Kidney (tissue), 14 donors: ENCODE measurements around the gene IGSF9. TPM values are rescaled to one million over a fixed set of nuclear protein-coding genes. Genes with fewer than 3 reads are reported as not detected.

Experiments
- DNase-seq, 5 donors: peaks; one replicate each; pipeline ENCODE4 v3.0.0-alpha.2; 2013 to 2020
- FAIRE-seq: peaks from 2 replicates; lab custom pipeline; 2012; peaks lifted over from hg19 to GRCh38; lab: Jason Lieb, UNC
- H3K27ac ChIP-seq, 2 donors: one replicate each; pipeline ENCODE4 v1.7.0; 2013; ENCODE audit warnings: low read depth in 2 of 2, low read length in 2 of 2, inconsistent platforms in 1 of 2
- H3K27me3 ChIP-seq: one replicate; pipeline ENCODE4 v1.7.1; 2013; ENCODE audit warnings: low read length, inconsistent platforms; ENCODE audit not compliant: control insufficient read depth, insufficient read depth
- H3K36me3 ChIP-seq, 3 donors: one replicate each; pipeline versions ENCODE4 v1.7.0 to v1.7.1; 2013; ENCODE audit warnings: low read length in 3 of 3, control low read depth in 1 of 3, inconsistent platforms in 1 of 3; ENCODE audit not compliant: insufficient read depth in 3 of 3, control insufficient read depth in 2 of 3
- H3K4me1 ChIP-seq, 3 donors: one replicate each; pipeline versions ENCODE4 v1.7.0 to v1.7.1; 2013; ENCODE audit warnings: low read length in 3 of 3, inconsistent platforms in 1 of 3, low read depth in 1 of 3; ENCODE audit not compliant: control insufficient read depth in 2 of 3, insufficient read depth in 2 of 3
- H3K4me3 ChIP-seq, 3 donors: one replicate each; pipeline versions ENCODE4 v1.7.0 to v1.8.1; 2013; ENCODE audit warnings: low read length in 3 of 3, control low read depth in 1 of 3, inconsistent platforms in 1 of 3
- H3K9ac ChIP-seq, 3 donors: one replicate each; pipeline versions ENCODE4 v1.7.0 to v1.7.1; 2013; ENCODE audit warnings: low read length in 3 of 3, control low read depth in 1 of 3, inconsistent platforms in 1 of 3
- H3K9me3 ChIP-seq, 3 donors: one replicate each; pipeline versions ENCODE4 v1.7.0 to v1.7.1; 2013; ENCODE audit warnings: low read length in 3 of 3, control low read depth in 1 of 3, inconsistent platforms in 1 of 3; ENCODE audit not compliant: control insufficient read depth in 2 of 3, insufficient read depth in 1 of 3
- intact Hi-C: fragments of 100-400 bp; cut with DNase I; formaldehyde crosslinking; loops from one replicate; pipeline ENCODE4 v1.11.1; 2022
- polyA plus RNA-seq: library from polyadenylated mRNA; stranded (reverse); fragments of 350-450 nt; fragmentation: Illumina TruSeq; extraction: RNeasy Lipid Tissue Mini Kit (QIAGEN cat#74804); gene quantifications from one replicate; pipeline ENCODE4 v1.2.3, GENCODE V29; 2014; ENCODE audit warnings: low read depth, low replicate concordance; ENCODE audit not compliant: insufficient read depth
- total RNA-seq: library from RNA; stranded (reverse); fragmentation: NEBNext Ultra II Directional; extraction: Animal tissue kit (Norgen Biotek cat#: 25700); gene quantifications from one replicate; pipeline ENCODE4 v1.2.1, GENCODE V29; 2021
- TF ChIP-seq, protein P1 (sequence below): IDR thresholded peaks from 3 replicates; pipeline ENCODE4 v1.5.1; 2012; ENCODE audit warnings: mild to moderate bottlenecking, moderate library complexity, borderline replicate concordance; ENCODE audit not compliant: insufficient read depth; ENCODE audit errors: extremely low read depth
- donor health status: control.
- donor health status: control.
- donor health status: control.
- donor health status: control.
- donor health status: control.
- donor health status: DM: yes; HTN: yes; CAD: no.
- donor health status: Normal renal cell carcinoma (clear cell type).

Gene IGSF9
- total and polyA plus RNA-seq, 2 donors from 2014 or later, result 0.88 to 1.3 TPM

DNA sequence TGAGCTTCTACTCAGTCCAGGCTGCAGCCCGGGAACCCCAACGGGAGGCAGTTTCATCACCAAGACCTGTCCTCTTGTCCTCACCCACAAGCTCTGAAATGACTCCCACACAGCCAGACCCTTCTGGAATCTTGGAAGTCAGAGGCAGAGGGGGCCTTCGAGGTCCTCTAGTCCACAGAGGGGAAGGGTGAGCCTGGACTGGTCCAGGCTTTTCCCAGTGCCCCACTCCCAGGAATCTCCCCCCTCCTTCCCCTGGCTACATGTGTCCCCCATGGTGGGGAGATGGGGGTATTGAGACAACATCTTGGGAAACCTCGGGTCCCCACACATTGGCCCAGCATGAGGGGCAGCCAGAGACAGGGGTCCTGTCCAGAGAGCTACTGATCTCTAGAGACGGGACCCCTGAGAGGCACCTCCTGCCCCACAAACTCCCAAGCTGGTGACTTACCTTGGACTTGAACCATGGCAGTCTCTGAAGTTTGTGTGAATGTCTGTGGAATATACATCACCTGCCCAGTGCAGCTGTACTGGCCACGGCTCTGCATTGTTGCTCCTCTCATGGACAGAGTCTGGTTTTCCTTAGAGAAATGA is 28.0 kb upstream of the IGSF9 start:
- Histone ChIP-seq H3K27me3 (no peaks in the 10 kb centered on the region), H3K9me3 (no peaks in the 10 kb centered on the region), H3K27ac (no peak overlapping the region), H3K36me3 (no peaks in the 10 kb centered on the region), H3K4me3 (no peak overlapping the region), H3K9ac (no peak overlapping the region), H3K4me1 (no peaks in the 10 kb centered on the region)
- intact Hi-C loops, result no loop called here
- no peak for DNase-seq
- FAIRE-seq, result no peak
- TF ChIP-seq, protein P1, sequence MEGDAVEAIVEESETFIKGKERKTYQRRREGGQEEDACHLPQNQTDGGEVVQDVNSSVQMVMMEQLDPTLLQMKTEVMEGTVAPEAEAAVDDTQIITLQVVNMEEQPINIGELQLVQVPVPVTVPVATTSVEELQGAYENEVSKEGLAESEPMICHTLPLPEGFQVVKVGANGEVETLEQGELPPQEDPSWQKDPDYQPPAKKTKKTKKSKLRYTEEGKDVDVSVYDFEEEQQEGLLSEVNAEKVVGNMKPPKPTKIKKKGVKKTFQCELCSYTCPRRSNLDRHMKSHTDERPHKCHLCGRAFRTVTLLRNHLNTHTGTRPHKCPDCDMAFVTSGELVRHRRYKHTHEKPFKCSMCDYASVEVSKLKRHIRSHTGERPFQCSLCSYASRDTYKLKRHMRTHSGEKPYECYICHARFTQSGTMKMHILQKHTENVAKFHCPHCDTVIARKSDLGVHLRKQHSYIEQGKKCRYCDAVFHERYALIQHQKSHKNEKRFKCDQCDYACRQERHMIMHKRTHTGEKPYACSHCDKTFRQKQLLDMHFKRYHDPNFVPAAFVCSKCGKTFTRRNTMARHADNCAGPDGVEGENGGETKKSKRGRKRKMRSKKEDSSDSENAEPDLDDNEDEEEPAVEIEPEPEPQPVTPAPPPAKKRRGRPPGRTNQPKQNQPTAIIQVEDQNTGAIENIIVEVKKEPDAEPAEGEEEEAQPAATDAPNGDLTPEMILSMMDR, result no peak

DNA sequence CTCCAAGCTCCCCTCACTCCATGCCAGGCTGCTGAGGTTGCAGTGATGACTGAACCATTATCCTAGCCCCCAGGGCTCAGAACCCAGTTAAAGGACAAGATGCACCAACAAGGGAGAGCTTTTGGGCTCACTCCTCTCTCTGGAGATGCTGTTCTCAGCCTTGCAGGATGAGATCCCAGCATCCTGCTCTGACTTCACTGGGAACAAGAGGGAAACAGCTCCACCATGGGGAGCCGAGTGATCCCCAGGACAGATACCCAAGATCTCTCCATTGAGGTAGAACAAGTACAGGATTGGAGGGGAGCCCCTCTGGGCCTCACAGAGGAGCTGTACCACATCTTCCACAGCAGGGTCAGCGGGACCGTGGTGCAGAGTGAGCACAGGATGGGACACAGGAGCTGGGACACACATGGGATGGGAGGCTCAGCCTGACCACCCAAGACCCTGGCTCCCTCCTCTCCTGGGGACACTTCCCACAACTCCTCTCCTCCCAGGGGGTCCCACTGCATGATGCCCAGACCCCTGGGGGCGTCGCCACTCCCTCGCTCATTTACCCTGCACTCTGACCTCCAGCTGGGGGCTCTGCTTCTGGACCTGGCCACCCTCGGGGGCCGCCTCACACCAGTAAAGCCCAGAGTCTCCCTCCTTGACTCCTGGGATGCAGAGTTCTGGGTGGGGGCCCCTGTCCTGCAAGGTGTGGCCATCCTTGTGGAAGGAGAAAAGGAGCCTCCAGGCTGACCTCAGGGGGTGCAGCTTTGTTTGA is 27.2 kb upstream of the IGSF9 start:
- Histone ChIP-seq H3K4me1 (no peaks in the 10 kb centered on the region), H3K9ac (no peak overlapping the region), H3K9me3 (no peaks in the 10 kb centered on the region), H3K27me3 (no peaks in the 10 kb centered on the region), H3K36me3 (no peaks in the 10 kb centered on the region), H3K27ac (no peak overlapping the region), H3K4me3 (no peak overlapping the region)
- FAIRE-seq (no peak), DNase-seq (no peak)
- intact Hi-C loops, result no loop called here
- TF ChIP-seq, protein P1, result no peak

DNA sequence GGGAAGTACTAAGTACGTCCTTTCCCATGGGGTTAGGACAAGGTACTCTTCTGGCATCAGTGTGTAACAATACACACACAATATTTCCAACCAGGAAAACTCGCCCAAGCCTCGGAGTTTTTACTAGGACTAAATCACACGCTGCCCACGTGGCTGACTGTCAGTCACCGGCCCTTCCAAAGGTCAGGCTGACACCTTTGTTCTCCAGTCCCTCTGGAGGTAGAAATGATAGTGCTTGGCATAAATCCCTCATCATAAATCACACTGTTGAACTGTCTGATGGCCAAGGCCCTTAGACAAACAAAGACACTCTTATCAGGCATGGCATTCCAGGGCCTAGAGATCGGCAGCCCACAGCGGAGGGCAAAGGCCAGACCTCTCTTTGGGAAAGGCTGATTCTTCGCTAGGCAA is 25.5 kb upstream of the IGSF9 start:
- FAIRE-seq (no peak), DNase-seq (no peak)
- intact Hi-C loops, result no loop called here
- TF ChIP-seq, protein P1, result no peak
- Histone ChIP-seq H3K9ac (no peak overlapping the region), H3K27ac (no peak overlapping the region), H3K4me1 (no peaks in the 10 kb centered on the region), H3K36me3 (no peaks in the 10 kb centered on the region), H3K4me3 (no peak overlapping the region), H3K9me3 (no peaks in the 10 kb centered on the region), H3K27me3 (no peaks in the 10 kb centered on the region)
